WERI-Rb-1 (cell line): ENCODE measurements around the gene FAT1.
"Not testable (repeated sequence)": the region's sequence is repeated elsewhere in the genome, so short reads cannot be mapped to it uniquely, and the experiment has no call there.

Experiments
- DNase-seq: peaks from one replicate; pipeline ENCODE4 v3.0.0-alpha.2; 2020
- H3K27ac ChIP-seq: fragments of 250-450 bp; sonication (Bioruptor Pico); 2 replicates; pipeline ENCODE4 v1.5.1; 2020; ENCODE audit warnings: mild to moderate bottlenecking, moderate library complexity
- H3K27me3 ChIP-seq: fragments of 250-450 bp; sonication (Bioruptor Pico); 2 replicates; pipeline ENCODE4 v1.5.1; 2021; ENCODE audit warnings: mild to moderate bottlenecking, low read depth, moderate library complexity; ENCODE audit not compliant: insufficient read depth, severe bottlenecking
- H3K36me3 ChIP-seq: fragments of 250-450 bp; sonication (Bioruptor Pico); 2 replicates; pipeline ENCODE4 v1.5.1; 2020; ENCODE audit warnings: mild to moderate bottlenecking, moderate library complexity
- H3K4me3 ChIP-seq: 2 replicates; pipeline ENCODE4 v1.5.1; 2011; ENCODE audit warnings: low read depth, mild to moderate bottlenecking, control low read depth, low read length
- H3K9me3 ChIP-seq: fragments of 250-450 bp; sonication (Bioruptor Pico); 2 replicates; pipeline ENCODE4 v1.5.1; 2021; ENCODE audit warnings: mild to moderate bottlenecking, moderate library complexity; ENCODE audit not compliant: severe bottlenecking
- CTCF ChIP-seq: IDR thresholded peaks from 2 replicates; pipeline ENCODE4 v1.5.1; 2011; ENCODE audit warnings: low read depth, mild to moderate bottlenecking, control low read depth, inconsistent platforms, low read length

FAT1 gene

GRCh38 chr4:186757696-186758355 lies 34.2 kb upstream of the FAT1 start:
- Histone ChIP-seq H3K36me3 (no peaks in the 10 kb centered on the region), H3K27me3 (peaks cover 88% of the 10 kb centered on the region), H3K4me3 (no peak overlapping the region), H3K9me3 (peaks cover 5% of the 10 kb centered on the region), H3K27ac (no peak overlapping the region)
- no peak for DNase-seq
- TF ChIP-seq CTCF, result no peak

- H3K4me3 ChIP-seq, H3K9me3 ChIP-seq, H3K27ac ChIP-seq, DNase-seq, H3K36me3 ChIP-seq: not testable (repeated sequence)
- peaks cover 88% of the 10 kb centered on the region for H3K27me3 ChIP-seq
Observed at GRCh38 chr4:186756550-186756949, 32.9 kb upstream of the FAT1 start.

- DNase-seq, result no peak
- no peaks in the 10 kb centered on the region for H3K36me3 ChIP-seq
- peaks cover 5% of the 10 kb centered on the region for H3K9me3 ChIP-seq
- H3K27me3 ChIP-seq, result peaks cover 88% of the 10 kb centered on the region
- no peak for TF ChIP-seq CTCF
- H3K27ac ChIP-seq, result no peak overlapping the region
- H3K4me3 ChIP-seq, result no peak overlapping the region
Observed at GRCh38 chr4:186755550-186756519, 32.2 kb upstream of the FAT1 start.

DNA sequence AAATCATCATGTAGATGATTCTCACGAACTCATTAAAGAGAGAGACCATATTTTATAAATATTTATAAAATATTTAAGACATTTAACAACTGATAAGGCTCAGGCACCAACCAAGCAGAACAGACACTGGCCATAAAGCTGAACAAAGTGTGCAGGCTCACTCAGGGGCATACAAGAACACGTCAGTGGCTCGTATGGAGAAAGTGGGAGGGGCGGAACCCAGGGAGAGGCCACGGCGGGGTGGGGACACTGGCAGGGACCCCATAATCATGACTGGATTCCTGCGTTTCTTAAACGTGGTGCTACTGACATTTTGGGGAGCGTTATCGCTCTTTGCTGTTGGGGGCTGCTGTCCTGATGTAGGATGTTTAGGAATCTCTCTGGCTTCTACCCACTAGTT lies 31.3 kb upstream of the FAT1 start:
- Histone ChIP-seq H3K27ac (no peak overlapping the region), H3K9me3 (peaks cover 5% of the 10 kb centered on the region), H3K36me3 (no peaks in the 10 kb centered on the region), H3K4me3 (no peak overlapping the region), H3K27me3 (peaks cover 88% of the 10 kb centered on the region)
- DNase-seq, result no peak
- TF ChIP-seq CTCF, result no peak

DNA sequence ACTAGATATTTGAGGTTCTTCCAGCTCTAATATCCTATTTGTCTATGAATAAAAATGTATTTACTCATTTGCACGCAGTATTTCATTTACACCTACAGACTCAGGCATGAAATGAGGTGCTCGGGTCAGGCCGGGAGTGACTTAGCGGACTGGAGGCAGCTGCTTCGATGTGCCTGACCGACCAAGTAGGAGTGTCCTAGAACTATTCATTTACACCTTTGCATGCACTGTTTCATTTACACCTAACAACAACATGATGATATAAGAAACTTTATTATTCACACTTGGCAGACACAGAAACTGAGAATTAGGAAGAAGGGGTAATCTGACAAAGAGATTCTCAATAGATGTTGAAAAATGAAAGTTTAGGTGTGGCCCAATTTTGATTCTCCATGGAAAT lies 28.7 kb upstream of the FAT1 start:
- no peak for TF ChIP-seq CTCF
- H3K27ac ChIP-seq, result no peak overlapping the region
- peaks cover 5% of the 10 kb centered on the region for H3K9me3 ChIP-seq
- peaks cover 92% of the 10 kb centered on the region for H3K27me3 ChIP-seq
- H3K4me3 ChIP-seq, result no peak overlapping the region
- no peaks in the 10 kb centered on the region for H3K36me3 ChIP-seq
- no peak for DNase-seq

GRCh38 chr4:186749611-186750281 lies 26.1 kb upstream of the FAT1 start:
- H3K27ac ChIP-seq, result no peak overlapping the region
- H3K27me3 ChIP-seq, result peaks cover 98% of the 10 kb centered on the region
- no peaks in the 10 kb centered on the region for H3K9me3 ChIP-seq
- TF ChIP-seq CTCF, result no peak
- no peaks in the 10 kb centered on the region for H3K36me3 ChIP-seq
- no peak for DNase-seq
- H3K4me3 ChIP-seq, result no peak overlapping the region
